ENCODE results near the gene KCNT1. TPM values are rescaled to one million over a fixed set of nuclear protein-coding genes. Genes with fewer than 3 reads are reported as not detected.

KCNT1 gene
- total RNA-seq, 1 donor from 2014 or later, result not detected

DNA sequence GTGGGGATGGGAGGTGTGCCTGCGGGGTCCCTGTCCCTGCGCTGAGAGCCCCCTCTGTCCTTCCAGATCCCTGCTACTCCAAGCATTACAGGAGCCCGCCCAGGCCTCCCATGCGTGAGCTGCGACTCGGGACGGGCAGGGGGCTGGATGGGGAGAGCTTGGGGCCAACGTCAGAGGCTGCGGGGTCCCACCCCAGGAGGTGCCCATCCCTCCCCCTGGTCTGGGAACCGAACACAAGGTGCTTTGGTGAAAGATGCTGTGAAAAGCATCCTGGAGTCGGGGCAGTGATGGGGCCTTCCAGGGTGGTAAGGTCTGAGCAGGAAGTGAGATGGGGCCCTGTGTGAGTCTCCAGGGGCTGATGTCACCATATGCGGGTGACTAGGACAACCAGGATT is 36.2 kb upstream of the KCNT1 start:
- Histone ChIP-seq H3K4me2 (ENCODE audit: low read length) (no peak overlapping the region), H3K9me3 (ENCODE audit: insufficient read depth, low read depth, low read length) (no peaks in the 10 kb centered on the region), H3K79me2 (ENCODE audit: insufficient read depth, low read length) (no peaks in the 10 kb centered on the region), H3K36me3 (ENCODE audit: insufficient read depth, low read length) (no peaks in the 10 kb centered on the region), H3K9ac (ENCODE audit: low read length) (no peak overlapping the region), H3K27ac (ENCODE audit: low read depth, low read length) (no peak overlapping the region), H4K20me1 (ENCODE audit: insufficient read depth, low read length) (no peaks in the 10 kb centered on the region), H3K4me3 (ENCODE audit: insufficient read depth, low read depth, low read length) (no peak overlapping the region), H2AFZ (ENCODE audit: low read depth, low read length) (no peak overlapping the region), H3K4me1 (ENCODE audit: insufficient read depth, low read length) (no peaks in the 10 kb centered on the region), H3K27me3 (ENCODE audit: insufficient read depth, low read length) (no peaks in the 10 kb centered on the region)
- peaks cover 7% of the 10 kb centered on the region for H3K4me1 Mint-ChIP-seq (ENCODE audit: low read depth, unreplicated experiment)
- FAIRE-seq (no peak), DNase-seq (ENCODE audit: low read depth) (no peak)
- H3K36me3 Mint-ChIP-seq (ENCODE audit: low read depth, unreplicated experiment), result peaks cover 7% of the 10 kb centered on the region
- peaks cover 14% of the 10 kb centered on the region for H3K27me3 Mint-ChIP-seq (ENCODE audit: low read depth, unreplicated experiment)
- TF ChIP-seq, protein P1, sequence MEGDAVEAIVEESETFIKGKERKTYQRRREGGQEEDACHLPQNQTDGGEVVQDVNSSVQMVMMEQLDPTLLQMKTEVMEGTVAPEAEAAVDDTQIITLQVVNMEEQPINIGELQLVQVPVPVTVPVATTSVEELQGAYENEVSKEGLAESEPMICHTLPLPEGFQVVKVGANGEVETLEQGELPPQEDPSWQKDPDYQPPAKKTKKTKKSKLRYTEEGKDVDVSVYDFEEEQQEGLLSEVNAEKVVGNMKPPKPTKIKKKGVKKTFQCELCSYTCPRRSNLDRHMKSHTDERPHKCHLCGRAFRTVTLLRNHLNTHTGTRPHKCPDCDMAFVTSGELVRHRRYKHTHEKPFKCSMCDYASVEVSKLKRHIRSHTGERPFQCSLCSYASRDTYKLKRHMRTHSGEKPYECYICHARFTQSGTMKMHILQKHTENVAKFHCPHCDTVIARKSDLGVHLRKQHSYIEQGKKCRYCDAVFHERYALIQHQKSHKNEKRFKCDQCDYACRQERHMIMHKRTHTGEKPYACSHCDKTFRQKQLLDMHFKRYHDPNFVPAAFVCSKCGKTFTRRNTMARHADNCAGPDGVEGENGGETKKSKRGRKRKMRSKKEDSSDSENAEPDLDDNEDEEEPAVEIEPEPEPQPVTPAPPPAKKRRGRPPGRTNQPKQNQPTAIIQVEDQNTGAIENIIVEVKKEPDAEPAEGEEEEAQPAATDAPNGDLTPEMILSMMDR (IDR thresholded peaks at IDR 0.05; ENCODE audit: insufficient read depth, low read depth, low read length), result no peak
- TF ChIP-seq EZH2 (IDR thresholded peaks at IDR 0.05; ENCODE audit: insufficient read depth, low read length), result no peak
- peaks cover 11% of the 10 kb centered on the region for H3K9me3 Mint-ChIP-seq (ENCODE audit: unreplicated experiment)
- H3K27ac Mint-ChIP-seq (ENCODE audit: unreplicated experiment), result no peak overlapping the region
- H3K4me3 Mint-ChIP-seq (ENCODE audit: unreplicated experiment), result no peak overlapping the region

DNA sequence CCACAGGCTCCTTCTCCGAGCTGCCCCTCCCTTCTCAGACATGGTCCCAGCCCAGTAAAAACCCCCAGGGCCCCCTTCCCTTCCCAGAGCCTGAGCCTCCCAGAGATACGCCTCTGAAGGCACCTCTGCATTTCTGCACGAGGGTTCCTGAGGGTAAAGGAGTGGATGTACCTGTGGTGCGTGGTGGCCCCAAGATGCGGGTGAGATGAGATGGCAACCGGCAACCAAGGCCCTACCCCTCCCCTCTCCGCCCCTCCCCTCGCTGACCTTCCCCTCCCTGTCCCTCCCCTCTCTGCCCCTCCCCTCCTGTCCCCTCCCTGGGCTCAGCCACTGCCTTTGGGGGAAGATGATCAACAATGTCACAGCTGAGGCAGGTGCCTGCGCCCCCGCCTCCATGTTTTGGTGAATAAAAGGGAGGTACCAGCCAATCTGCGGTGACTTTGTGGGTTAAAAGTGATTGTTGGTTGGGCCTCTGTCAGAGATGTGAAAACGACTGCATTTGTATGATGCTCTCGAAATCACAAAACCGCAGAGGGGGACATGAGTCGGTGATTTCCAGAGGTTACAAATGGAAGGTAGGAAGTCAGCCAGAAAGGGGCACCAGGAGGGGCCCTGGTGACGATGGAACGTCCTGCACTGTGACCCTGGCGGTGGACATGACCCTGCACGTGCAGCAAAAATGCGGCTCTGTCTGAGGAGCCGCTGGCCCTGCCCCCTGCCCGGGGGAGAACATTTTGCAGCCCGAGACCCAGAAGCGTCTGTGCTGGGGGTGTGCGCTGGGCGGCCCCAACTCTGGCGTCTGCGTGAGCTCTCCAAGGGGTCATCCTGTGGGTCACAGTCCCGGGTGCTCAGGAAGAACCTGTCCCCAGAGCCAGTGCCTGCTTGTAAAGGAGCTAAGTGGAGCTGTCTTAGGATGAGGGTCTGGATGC is 35.2 kb upstream of the KCNT1 start:
- no peak overlapping the region for H2AFZ ChIP-seq (ENCODE audit: low read depth, low read length)
- no peaks in the 10 kb centered on the region for H3K27me3 ChIP-seq (ENCODE audit: insufficient read depth, low read length)
- TF ChIP-seq, protein P1 (IDR thresholded peaks at IDR 0.05; ENCODE audit: insufficient read depth, low read depth, low read length), result no peak
- TF ChIP-seq EZH2 (IDR thresholded peaks at IDR 0.05; ENCODE audit: insufficient read depth, low read length), result no peak
- no peak overlapping the region for H3K4me3 Mint-ChIP-seq (ENCODE audit: unreplicated experiment)
- H3K27ac ChIP-seq (ENCODE audit: low read depth, low read length), result no peak overlapping the region
- no peaks in the 10 kb centered on the region for H3K9me3 ChIP-seq (ENCODE audit: insufficient read depth, low read depth, low read length)
- H3K4me1 Mint-ChIP-seq (ENCODE audit: low read depth, unreplicated experiment), result peaks cover 7% of the 10 kb centered on the region
- DNase-seq (ENCODE audit: low read depth), result no peak
- H3K36me3 Mint-ChIP-seq (ENCODE audit: low read depth, unreplicated experiment), result peaks cover 7% of the 10 kb centered on the region
- FAIRE-seq, result no peak
- no peaks in the 10 kb centered on the region for H3K4me1 ChIP-seq (ENCODE audit: insufficient read depth, low read length)
- H3K36me3 ChIP-seq (ENCODE audit: insufficient read depth, low read length), result no peaks in the 10 kb centered on the region
- no peak overlapping the region for H3K27ac Mint-ChIP-seq (ENCODE audit: unreplicated experiment)
- H3K27me3 Mint-ChIP-seq (ENCODE audit: low read depth, unreplicated experiment), result peaks cover 14% of the 10 kb centered on the region
- peaks cover 11% of the 10 kb centered on the region for H3K9me3 Mint-ChIP-seq (ENCODE audit: unreplicated experiment)
- H3K9ac ChIP-seq (ENCODE audit: low read length), result no peak overlapping the region
- H3K79me2 ChIP-seq (ENCODE audit: insufficient read depth, low read length), result no peaks in the 10 kb centered on the region
- no peaks in the 10 kb centered on the region for H4K20me1 ChIP-seq (ENCODE audit: insufficient read depth, low read length)
- no peak overlapping the region for H3K4me2 ChIP-seq (ENCODE audit: low read length)
- H3K4me3 ChIP-seq (ENCODE audit: insufficient read depth, low read depth, low read length), result no peak overlapping the region
